Daoy (cell line): Measurements from ENCODE around the gene CNGB1. TPM values are rescaled to one million over a fixed set of nuclear protein-coding genes. Genes with fewer than 3 reads are reported as not detected.

Source experiments
- total RNA-seq: library from RNA; depleted of rRNA; stranded (reverse); fragments of >200 nt; shearing (Covaris generic); gene quantifications from 2 replicates; pipeline ENCODE4 v1.2.3, GENCODE V29; 2014; rRNA removed

CNGB1 gene
- total RNA-seq, 1 experiment from 2014 or later = under 0.01 TPM

Other genes with a start within 250 kb of the CNGB1 start
- gene KATNB1, start 235.4 kb downstream of the CNGB1 start, total RNA-seq = 22.7 and 25.1 TPM in 2 replicates
- gene KIFC3, start 168.6 kb downstream of the CNGB1 start, total RNA-seq = 40.9 and 53.9 TPM in 2 replicates
- 1.1 and 1.7 TPM in 2 replicates for gene ZNF319, start 29.5 kb upstream of the CNGB1 start, total RNA-seq
- 6.1 and 15.4 TPM in 2 replicates for gene USB1, start 30.3 kb upstream of the CNGB1 start, total RNA-seq
- 1.5 and 3.4 TPM in 2 replicates for gene MMP15, start 54.6 kb upstream of the CNGB1 start, total RNA-seq
- gene CFAP20, start 158.3 kb upstream of the CNGB1 start, total RNA-seq = 51.2 and 78.6 TPM in 2 replicates
- gene CSNK2A2, start 227.0 kb upstream of the CNGB1 start, total RNA-seq = 16.1 and 17.8 TPM in 2 replicates